HG02759 (cell line): ENCODE data around the gene PACS1.
"Not testable (repeated sequence)": the region's sequence is repeated elsewhere in the genome, so short reads cannot be mapped to it uniquely, and the experiment has no call there.

ENCODE experiments used
- ATAC-seq: cut with Tn5 transposase; IDR thresholded peaks from one replicate; pipeline ENCODE4 v1.9.1; 2021; ENCODE audit warnings: mild to moderate bottlenecking, moderate library complexity; ENCODE audit not compliant: unreplicated experiment

PACS1 gene

DNA sequence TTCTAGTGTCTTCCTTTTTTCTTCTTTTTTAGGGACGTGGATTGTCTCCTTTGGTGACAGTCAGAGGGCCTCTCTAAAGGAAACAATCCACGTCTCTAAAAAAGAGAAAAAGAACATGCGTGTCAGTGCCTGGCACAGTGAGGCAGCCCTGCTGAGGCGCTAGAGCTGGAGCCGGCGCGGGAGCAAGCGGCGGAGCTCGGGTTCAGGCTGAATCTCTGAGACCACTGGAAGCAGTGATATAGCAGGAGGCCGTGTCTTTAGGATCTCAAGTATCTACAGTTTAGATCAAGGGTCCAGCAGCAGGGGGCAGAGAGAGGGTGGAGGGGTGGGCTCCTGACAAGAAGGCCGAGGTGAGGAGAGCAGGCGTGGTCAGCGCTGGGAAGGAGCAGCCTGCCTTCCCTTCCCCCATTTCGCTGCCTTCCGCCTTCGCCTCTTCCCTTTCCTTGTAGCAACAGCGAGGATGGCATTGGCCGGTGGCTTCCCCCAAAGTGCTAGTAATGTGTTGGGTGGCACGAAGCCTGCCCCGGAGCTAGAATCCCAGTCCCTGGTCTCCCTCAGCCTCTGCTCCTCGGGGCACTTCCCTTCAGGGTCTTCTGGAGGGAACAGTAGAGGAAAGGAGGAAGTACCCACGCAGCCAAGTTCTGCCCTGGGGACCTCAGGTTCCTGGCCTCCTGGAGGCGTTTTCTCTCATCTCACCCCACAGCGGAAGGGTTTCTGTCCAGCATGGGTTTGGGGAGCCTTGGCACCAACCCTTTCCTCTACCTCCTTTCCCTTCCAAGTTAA is 170.1 kb downstream of the PACS1 start:
- ATAC-seq: no peak

DNA sequence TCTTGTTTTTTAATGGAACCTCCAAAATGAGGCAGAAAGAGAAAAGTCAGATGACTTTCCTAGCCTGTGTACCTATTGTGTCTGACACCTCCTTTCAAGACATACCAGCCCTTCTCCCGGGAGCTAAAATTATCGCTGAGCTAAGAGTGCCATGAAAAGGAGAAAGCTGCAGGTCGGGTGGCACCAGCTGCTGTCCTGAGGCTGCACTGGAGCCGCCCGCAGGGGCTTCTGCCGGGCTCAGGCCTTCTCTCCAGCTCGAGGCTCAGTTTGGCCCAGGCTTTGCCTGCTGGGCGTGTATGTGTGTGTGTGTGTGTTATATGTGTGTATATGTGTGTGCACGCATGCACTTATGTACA is 170.7 kb downstream of the PACS1 start:
- no peak for ATAC-seq

DNA sequence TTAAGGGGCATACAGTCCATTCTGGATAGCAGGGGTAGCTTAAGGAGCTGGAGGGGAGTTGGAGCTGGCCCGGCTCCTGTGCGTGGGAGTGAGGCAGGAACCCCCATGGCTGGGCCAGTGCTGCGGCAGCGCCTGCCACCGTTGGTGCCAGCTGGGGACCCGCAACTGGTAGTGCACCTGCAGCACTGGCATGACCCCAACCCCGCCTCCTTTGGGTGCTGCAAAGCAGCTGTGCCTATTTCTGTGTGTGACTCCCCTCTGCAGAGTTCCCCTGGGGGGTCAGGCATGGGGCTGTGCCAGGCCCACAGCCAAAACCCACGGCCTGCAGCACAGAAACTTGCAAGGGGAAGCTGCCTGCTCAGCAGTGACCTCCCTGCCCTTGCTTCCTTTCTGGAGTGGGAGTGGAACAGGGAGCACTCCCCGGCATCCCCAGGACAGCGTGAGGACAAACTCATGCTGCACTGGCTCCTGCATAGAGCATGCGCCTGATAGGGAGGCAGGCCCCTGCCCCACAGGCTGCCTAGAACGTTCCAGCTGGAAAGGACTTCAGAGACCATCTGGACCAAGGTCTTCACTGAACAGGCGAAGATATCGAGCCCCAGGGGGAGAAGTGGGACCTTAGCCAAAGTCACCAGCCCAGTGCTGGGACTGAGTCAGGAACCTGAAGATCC is 172.2 kb downstream of the PACS1 start:
- ATAC-seq: no peak

DNA sequence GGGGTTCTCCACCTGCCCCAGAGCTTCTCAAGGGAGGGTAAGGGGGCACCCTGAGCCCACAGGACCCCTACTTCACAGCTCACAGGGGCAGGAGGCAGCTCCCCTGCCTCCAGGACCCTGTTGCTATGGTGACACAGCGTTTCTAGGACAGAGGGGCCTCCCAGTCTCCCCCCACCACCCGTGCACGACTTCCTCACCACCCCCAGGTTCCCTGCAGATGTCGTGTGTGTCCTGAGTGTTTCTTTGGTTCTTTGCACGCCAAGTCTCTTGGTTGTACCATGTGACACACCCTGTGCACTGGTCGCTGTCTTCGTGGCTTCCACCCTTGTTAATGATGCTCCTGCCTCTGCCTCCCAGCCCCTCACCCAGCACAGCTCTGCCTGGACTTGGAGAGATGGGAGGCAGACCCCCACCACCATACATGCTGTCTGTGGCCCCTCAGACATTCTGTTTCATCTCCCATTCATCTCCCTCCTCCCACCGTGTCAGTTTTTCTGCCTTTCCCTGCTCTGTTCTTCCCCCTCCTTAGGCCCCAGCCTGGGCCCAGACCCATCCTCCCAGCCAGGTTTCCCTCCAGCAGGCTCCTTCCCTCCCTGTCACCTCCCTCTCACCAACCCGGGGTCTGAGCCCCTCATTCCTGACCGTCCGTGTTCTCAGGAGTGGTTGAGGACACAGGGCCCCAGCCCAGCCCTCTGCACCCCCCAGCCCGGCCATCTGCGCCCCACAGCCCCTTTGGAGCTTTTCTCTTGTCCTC is 173.9 kb downstream of the PACS1 start:
- no peak for ATAC-seq

DNA sequence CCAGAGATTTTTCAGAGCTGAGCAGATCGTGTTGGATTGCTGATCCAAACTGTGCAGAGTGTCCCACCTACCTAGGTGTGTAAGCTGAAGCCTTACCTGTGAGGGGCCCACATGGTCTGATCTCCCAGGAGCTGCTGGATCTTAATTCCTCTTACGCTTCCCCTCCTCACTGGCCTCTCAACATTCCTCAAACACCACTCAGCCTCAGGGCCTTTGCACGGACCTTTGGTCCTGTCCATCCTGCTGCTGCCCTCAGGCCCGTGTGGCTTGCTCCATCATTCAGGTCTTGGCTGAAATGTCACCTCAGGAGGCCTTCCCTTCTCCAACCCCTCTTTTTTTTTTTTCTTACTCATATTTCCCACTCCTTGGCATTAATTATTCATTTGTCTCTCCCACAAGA is 177.2 kb downstream of the PACS1 start:
- no peak for ATAC-seq

DNA sequence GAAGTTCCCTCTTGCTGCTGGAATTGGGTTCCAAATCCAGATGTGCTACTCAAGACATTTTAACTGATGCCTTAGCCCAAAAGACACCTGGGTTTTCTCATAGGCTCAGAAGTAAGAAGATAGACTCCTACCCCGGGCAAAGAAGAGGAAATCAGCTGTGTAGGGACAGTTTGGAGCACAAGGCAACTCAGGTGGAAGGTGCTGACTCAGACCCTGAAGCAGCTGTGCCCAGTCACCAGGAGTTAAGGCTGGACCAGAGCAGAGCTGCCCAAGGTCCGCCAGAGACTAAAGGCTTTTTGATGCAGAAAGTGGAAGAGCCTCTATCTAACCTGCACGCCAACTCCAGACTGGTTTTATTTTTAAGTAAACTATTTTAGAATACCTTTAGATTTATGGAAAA is 177.7 kb downstream of the PACS1 start:
- no peak for ATAC-seq

DNA sequence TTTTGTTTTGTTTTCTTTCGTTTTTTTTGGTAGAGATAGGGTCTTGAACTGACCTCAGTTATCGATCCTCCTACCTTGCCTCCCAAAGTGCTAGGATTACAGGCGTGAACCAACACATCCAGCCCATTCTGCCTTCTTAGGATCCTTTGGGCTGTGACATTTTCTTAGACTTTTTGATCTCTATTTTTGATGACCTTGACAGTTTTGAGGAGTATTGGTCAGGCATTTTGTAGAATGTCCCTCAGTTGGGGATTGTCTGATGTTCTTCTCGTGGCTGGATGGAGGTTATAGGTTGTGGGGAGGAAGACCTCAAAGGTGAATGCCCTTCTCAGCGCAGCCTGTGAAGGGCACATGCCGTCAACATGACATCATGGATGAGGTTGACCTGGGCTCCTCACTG is 178.8 kb downstream of the PACS1 start:
- no peak for ATAC-seq

DNA sequence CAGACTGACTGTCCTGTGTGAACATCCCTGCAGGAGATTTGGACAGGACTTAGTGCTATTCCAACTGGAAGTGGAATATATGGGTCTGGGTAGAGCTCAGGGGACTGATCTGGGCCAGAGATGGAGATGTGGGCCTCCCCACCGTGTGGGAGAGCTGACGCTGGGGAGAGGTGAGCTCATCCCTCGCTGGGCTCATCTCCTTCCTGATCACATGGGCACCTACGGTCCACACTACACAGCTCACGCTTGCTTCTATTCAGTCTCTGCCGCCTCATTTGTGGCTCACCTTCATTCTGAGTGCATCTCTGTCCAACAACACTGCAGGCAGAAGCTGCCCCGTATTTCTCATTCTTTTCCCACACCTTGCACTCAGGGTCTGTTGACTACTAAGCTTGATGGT is 181.7 kb downstream of the PACS1 start:
- ATAC-seq: no peak

DNA sequence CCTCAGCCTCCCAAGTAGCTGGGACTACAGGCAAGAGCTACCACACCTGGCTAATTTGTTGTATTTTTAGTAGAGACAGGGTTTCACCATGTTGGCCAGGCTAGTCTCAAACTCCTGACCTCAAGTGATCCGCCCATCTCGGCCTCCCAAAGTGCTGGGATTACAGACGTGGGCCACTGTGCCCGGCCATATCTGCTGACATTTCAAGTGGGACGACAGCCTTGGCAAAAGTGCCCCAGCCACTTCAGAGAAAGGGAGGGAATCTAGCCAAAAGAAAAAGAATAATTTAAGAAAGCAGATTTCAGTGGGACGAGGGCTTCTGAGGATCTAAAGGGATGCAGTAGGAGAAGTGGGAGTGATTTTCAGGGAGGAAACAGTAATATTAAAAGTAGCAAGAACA is 183.0 kb downstream of the PACS1 start:
- not testable (repeated sequence) for ATAC-seq

DNA sequence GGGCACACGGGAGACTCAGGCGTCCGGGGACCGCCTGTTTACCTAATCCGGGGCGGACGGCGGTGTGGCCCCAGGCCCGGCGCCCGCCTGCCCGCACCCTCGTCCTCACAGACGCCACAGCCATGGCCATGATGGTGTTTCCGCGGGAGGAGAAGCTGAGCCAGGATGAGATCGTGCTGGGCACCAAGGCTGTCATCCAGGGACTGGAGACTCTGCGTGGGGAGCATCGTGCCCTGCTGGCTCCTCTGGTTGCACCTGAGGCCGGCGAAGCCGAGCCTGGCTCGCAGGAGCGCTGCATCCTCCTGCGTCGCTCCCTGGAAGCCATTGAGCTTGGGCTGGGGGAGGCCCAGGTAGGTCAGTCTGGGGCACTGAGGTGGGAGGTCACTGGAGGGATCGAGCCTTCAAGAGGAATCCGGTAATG is 188.4 kb downstream of the PACS1 start:
- peak; percentile 4 for ATAC-seq

DNA sequence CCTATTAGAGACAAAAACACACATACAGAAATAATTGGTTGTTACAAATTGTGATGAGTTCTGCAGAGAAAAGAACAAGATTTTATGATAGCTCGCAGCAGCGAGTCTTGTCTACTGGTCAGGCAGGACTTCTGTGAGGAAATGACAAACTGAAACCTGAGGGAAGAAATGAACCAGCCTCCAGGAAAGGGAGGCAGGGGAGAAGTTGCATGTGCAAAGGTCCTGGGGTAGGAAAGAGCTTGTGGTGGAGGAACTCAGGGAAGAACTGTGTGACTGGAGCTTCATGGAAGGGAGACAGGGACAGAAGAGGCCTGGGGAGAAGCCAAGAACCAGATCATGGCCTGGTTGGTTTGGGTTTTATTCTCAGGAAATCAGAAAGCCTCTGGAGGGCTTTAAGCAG is 189.2 kb downstream of the PACS1 start:
- ATAC-seq: no peak

DNA sequence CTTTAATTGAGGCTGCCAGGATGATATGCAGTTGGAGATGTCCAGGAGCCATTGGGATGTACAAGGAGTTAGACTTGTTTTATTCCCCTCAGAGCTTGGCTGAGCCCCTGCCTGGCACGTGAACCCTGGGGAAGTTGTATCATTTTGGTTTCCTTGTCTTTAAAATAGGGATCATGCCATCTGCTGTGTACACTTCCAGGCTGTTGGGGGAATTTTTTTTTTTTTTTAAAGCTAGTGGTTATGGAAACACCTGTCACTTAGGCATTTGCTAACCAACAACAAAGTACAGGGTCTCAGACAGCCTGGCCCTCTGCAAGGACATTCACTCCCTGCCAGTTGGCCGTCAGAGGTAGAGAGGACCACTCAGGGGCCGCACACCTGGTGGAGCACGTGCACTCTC is 189.9 kb downstream of the PACS1 start:
- no peak for ATAC-seq

DNA sequence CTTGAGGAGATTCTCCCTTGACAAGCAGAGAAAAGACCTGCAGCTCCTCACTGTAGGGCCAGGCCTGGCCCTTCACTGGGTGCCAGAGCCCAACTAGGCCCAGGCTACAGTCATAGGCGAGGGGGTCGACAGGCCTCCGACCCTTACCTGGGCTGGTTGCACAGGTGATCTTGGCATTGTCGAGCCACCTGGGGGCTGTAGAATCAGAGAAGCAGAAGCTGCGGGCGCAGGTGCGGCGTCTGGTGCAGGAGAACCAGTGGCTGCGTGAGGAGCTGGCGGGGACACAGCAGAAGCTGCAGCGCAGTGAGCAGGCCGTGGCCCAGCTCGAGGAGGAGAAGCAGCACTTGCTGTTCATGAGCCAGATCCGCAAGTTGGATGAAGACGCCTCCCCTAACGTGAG is 191.5 kb downstream of the PACS1 start:
- ATAC-seq: no peak

DNA sequence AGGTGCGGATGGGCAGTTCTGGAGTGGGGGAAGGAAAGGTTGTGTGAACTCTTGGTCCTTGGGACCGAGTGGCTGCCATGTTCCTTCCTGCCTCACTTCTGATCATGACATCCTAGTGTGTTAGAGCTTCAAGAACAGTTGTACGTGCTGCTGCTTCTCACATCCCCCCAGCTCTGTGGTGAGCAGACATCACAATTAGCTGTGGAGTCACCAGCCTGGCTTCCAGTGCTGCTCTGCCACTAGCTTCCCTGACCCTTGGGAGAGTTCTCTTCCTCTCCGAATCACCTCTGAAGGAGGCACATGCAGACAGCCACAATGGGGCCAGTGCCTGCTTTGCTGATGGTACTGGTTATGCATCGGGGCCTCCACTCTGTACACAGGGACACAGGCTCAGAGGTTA is 192.1 kb downstream of the PACS1 start:
- ATAC-seq: no peak

DNA sequence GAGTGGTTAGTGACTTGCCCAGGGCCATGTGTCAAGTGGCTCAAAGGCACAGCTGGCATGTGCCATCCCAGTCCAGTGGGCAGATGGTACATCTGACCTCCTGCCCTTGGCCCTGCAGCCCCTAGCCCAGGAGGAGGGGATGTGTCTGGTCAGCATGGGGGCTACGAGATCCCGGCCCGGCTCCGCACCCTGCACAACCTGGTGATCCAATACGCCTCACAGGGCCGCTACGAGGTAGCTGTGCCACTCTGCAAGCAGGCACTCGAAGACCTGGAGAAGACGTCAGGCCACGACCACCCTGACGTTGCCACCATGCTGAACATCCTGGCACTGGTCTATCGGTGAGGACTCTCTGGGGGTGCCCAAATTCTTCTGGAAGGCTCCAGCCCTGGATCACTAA is 192.6 kb downstream of the PACS1 start:
- ATAC-seq: no peak

DNA sequence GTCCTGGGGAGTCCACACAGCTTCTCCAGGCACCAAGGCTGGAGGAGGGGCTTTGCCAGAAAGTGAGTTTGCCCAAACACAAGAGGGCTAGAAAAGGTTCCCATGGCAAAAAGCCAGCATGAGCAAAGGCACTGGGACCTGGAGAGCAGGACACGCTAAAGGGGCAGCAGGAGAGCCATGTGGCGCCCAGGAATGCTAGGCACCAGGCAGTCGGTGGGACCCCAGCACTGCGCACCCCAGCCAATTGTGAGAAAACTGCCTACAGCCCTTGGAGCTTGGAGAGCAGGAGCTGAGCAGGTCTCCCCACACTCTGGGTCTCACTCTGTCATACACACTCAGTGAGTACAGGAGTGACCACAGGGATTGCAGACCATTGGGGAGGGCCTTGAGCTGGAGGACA is 193.2 kb downstream of the PACS1 start:
- ATAC-seq: no peak

DNA sequence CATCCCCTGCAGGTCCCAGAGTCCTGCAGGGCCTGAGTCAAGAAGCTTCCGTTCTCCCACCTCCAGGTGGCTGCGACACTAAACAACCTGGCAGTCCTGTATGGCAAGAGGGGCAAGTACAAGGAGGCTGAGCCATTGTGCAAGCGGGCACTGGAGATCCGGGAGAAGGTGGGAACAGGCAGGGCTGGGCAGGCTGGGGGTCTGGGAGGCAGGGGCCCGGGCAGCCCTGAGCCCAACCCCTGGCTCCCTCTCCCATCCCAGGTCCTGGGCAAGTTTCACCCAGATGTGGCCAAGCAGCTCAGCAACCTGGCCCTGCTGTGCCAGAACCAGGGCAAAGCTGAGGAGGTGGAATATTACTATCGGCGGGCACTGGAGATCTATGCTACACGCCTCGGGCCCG is 193.7 kb downstream of the PACS1 start:
- no peak for ATAC-seq

DNA sequence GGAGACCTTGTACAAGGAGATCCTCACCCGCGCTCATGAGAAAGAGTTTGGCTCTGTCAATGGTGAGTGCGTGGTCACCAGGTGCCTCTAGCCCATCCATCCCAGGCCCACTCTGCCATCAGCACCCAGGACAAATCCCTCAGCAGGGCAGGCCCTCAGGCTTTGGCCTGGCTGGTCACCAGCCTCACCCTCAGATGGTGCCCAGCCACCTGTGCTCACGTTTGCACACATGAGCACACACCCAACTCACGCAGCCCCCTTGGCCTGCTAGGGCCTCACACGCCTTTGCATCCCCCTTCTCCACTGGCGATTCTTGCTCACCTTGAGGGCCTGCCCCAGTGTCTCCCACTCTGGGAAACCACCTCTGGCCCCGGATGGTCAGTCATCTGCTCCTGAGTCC is 194.3 kb downstream of the PACS1 start:
- no peak for ATAC-seq

DNA sequence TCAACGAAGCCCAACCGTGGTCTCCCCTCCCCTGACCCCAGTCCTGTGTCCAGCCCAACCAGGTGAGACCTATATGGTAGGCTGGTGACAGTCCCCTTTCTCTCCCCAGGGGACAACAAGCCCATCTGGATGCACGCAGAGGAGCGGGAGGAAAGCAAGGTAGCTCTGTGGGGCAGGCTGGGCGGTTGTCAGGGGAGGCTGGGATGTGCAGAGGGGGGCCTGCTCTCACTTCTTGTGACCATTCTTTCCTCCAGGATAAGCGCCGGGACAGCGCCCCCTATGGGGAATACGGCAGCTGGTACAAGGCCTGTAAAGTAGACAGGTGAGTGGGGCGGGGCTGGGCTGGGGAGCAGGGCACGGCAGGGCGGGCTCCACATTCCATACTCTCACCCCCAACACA is 194.8 kb downstream of the PACS1 start:
- ATAC-seq: no peak

DNA sequence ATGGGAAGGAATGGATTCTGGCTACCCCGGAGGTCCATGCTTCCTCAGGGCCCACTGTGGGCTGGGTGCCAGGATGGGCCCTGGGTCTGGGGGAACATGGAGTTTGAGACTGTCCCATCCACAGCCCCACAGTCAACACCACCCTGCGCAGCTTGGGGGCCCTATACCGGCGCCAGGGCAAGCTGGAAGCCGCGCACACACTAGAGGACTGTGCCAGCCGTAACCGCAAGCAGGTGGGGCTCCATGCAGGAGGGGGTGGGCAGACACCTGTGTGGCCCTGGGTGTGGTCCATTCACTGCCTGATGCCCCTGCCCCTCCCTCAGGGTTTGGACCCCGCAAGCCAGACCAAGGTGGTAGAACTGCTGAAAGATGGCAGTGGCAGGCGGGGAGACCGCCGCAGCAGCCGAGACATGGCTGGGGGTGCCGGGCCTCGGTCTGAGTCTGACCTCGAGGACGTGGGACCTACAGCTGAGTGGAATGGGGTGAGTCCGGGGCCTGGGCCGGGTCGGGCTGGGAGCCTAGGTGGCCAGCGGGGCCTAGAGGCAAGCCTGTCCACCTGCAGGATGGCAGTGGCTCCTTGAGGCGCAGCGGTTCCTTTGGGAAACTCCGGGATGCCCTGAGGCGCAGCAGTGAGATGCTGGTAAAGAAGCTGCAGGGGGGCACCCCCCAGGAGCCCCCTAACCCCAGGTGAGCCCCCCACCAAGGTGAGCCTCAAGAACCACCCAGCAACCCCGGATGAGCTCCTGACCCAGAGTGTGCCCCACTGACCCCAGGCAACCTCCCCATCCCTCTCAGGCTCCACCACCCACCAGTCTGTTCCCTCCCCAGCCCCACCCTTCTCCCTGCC is 195.7 kb downstream of the PACS1 start:
- no peak for ATAC-seq

DNA sequence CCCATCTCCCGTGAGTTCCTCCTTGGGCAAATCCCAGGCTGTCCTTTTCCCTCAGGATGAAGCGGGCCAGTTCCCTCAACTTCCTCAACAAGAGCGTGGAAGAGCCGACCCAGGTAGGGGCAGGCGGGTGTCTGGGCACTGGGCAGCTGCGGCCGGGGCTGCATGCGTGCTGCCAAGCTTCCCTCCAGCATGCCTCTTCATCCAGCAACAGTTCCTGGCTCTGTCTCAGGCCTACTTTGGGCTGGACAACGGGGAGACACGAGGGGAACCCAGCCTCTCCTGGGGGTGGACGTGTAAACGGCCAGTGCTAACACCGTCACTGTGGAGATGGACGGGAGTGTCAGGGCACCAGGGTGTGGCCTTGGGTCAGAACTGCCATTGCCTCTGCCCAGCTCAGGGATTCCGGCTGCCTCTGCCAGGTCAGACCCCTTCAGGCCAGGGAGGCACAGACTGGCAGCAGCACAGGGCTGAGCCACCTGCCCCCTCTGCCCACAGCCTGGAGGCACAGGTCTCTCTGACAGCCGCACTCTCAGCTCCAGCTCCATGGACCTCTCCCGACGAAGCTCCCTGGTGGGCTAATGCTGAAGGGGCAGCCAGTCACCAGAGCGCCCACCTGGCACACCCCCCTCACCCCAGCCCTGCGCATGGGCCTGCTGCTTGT is 196.4 kb downstream of the PACS1 start:
- ATAC-seq: no peak
